IPS DF 19.7 (cell line): ENCODE measurements around the gene DNAJC15.

ENCODE experiments used
- DNase-seq: peaks from one replicate; pipeline ENCODE4 v3.0.0-alpha.2; 2013; ENCODE audit warnings: low read depth, low spot score

DNAJC15 gene

DNA sequence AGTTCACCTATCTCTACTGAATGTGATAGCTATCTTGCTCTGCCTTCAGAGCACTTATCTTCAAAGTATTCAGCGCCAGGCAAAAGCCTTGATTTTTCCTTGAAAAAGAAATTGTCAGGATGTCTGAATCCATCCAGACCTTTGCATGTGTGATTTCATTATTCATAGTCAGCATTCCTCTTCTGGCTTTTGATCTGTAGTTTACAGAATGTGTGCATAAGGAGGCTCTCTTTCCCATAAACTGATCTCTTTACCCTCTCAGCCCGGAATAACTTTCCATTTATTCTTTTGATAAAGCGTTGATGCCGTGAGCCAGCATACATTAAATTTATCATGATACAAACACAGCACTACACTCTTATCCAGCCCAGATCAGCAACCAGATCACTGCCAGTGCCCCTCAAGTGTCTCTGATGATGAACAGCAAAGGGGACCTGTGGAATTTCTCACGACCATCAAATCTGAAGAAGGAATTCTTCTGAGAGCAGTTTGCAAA lies 130.8 kb downstream of the DNAJC15 start:
- no peak for DNase-seq

DNA sequence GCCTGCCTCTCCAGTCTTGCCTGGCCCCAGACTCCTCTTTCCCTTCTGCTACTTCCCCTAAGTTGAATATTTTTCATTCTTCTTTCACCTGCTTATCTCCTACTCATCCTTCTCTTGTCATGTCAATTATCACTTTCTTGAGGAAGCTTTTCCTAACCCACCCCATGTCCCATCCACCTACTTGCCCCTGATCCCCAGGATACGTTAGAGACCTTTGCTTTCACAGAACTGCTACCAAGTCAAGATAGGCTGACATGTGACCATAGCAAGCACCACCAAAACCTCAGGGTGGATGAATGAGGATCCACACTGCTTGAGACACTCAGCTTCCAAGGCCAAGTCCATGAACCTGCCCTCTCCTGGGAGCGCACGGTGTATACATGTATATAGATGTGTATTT lies 131.5 kb downstream of the DNAJC15 start:
- DNase-seq: no peak

DNA sequence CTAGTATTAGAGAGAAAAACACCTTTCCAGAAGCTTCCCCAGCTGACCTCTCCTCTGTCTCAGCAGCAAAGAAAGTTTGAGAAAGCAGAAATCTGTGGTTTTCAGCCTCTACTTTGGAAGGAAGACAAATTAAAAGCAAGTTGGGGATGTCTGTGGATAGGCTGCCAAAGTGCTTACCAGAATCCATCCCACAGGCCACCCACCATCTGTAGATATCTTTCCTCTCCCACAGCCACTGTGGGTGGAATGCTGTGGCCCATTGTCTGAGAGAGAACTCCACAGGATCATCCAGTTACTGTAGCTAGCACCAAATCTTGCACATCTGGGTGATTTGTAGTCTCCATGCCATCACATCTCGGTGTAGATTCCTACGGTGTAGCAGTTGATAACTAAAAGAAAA lies 133.5 kb downstream of the DNAJC15 start:
- no peak for DNase-seq

DNA sequence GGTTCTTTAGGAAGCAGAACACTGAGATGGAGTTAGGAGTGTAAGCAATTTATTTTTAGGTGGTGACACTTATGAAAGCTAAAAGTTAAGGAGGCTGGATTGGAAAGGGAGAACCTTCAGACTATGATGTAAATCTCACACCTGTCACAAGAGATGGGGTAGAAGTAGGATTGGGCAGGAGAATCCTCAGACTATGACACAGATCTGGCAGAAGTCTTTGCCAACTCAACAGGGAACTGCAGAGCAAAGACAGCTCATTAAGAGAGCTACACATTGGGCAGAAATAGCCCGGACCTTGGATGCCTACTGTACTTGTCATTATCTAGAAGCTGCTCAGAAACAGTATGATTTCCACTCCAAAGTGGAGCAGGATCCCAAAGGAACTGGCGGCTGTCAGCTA lies 134.4 kb downstream of the DNAJC15 start:
- no peak for DNase-seq

DNA sequence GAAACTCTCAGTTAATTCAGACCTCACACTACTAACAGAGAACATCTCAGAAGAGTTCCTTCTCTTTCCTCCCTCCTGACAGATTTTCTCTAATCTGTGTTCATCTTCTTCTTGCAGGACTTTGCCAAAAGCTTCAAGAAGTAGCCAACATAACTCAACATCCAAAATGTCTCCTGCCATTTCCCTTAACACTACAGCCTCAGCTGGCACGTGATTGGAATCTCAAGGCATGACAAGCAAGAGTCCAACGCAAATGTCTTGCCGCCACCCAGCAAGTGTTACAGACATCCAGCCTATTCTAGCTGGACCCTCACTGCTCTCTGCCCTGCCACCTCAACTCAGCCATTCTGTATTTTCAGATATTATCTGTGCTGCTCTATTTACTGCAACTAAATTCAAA lies 135.1 kb downstream of the DNAJC15 start:
- no peak for DNase-seq

DNA sequence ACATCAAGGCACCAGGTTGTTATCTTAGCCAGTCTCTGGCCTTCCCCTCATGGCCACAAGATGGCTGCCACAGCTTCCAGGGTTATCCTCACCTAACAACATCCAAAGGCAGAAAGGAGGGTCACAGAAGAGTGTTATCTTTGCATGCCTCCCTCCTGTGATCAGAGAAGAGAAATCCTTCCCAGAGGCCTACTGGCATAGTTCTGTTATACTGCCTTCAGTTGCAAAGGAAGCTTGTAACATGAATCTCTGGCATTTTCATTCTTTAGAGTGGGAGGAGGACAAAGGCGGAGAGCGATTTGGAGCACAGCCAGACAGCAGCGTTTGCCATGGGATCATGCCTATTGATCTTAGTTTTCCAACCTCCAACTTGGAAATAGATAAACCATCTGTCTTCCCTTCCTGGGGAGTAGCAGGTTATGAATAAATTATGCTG lies 135.7 kb downstream of the DNAJC15 start:
- peak; percentile 61 for DNase-seq
